ENCODE data around the gene PLEK.
"Not testable (repeated sequence)": the region's sequence is repeated elsewhere in the genome, so short reads cannot be mapped to it uniquely, and the experiment has no call there.

Gene PLEK

DNA sequence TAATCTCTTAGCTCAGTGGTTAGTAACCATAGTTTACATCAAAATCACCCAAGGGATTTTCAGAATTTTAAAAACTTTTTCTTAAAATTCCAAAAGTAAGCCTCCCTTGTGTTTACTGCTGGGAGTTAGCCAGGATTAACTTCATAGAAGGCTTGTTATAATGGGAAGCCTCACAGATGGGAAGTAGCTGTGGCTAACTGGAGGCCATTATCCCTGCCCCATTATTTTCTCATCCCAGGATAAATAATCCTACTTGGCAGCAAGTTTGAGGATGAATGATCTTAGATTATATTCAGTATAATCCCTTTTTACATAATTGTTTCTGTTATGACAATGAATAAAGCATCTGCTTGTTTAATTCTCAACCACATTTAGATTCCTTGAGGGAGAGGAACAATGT is 25.5 kb downstream of the PLEK start:
- POLR2A ChIA-PET, result interaction anchor here (0.9 kb wide), 1 partner anchor 13 kb away, joined by 3 read pairs; no protein-coding TSS in a partner anchor

DNA sequence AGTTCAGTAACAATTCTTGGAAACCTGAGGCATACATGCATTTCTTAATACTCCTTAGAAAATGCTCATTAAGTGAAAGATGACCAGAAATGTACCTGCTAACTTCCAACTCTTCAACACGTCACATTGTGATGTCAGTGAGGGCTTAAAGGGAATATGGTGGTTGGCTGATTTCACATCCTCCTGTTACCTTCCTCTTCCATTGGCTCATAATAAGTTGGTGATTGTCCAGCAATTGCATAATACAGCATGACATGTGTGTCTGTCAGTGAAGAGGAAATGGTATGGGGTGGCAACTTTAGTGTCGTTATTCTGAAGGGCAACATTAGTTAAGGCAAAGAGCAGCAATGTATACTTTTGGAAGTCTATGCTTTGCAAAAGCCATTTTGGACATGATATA is 26.0 kb downstream of the PLEK start:
- POLR2A ChIA-PET, result no interaction called here
- TF ChIP-seq, protein P1, sequence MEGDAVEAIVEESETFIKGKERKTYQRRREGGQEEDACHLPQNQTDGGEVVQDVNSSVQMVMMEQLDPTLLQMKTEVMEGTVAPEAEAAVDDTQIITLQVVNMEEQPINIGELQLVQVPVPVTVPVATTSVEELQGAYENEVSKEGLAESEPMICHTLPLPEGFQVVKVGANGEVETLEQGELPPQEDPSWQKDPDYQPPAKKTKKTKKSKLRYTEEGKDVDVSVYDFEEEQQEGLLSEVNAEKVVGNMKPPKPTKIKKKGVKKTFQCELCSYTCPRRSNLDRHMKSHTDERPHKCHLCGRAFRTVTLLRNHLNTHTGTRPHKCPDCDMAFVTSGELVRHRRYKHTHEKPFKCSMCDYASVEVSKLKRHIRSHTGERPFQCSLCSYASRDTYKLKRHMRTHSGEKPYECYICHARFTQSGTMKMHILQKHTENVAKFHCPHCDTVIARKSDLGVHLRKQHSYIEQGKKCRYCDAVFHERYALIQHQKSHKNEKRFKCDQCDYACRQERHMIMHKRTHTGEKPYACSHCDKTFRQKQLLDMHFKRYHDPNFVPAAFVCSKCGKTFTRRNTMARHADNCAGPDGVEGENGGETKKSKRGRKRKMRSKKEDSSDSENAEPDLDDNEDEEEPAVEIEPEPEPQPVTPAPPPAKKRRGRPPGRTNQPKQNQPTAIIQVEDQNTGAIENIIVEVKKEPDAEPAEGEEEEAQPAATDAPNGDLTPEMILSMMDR (IDR thresholded peaks at IDR 0.05; ENCODE audit: control extremely low read depth, extremely low read depth, low read depth, missing control alignments), result no peak
- no peak for DNase-seq (ENCODE audit: extremely low spot score)
- CTCF ChIA-PET, result interaction anchor here (1.2 to 3.8 kb wide), 6 partner anchors 9 to 51 kb away, joined by 3 to 11 read pairs (median 4); no protein-coding TSS in a partner anchor

More for the DNA sequence above, 25.5 kb downstream of the PLEK start:
- no peak for DNase-seq (ENCODE audit: extremely low spot score)
- TF ChIP-seq, protein P1 (IDR thresholded peaks at IDR 0.05; ENCODE audit: control extremely low read depth, extremely low read depth, low read depth, missing control alignments), result no peak
- CTCF ChIA-PET, result interaction anchor here (0.7 to 3.8 kb wide), 9 partner anchors 9 to 51 kb away, joined by 3 to 11 read pairs (median 4); no protein-coding TSS in a partner anchor

DNA sequence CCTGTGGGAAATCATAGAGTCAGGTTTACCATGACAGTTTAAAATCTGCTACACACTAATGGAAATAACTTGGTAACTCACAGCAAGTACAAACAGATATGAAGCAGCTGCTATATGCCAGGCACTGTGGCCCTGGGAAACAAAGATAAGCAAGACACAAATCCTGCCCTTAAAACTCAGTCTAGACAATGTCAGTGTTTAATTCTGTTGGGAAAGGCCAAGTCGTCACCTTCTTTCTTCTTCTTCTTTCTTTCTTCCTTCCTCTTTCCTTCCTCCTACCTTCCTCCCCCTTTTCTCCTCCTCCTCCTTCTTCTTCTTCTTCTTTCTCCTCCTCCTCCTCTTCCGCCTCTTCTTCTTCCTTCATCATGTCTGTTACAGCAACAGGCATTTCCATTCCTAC is 26.8 kb downstream of the PLEK start:
- CTCF ChIA-PET, result interaction anchor here (1.0 to 1.3 kb wide), 2 partner anchors 22 to 24 kb away, joined by 3 read pairs; no protein-coding TSS in a partner anchor

DNA sequence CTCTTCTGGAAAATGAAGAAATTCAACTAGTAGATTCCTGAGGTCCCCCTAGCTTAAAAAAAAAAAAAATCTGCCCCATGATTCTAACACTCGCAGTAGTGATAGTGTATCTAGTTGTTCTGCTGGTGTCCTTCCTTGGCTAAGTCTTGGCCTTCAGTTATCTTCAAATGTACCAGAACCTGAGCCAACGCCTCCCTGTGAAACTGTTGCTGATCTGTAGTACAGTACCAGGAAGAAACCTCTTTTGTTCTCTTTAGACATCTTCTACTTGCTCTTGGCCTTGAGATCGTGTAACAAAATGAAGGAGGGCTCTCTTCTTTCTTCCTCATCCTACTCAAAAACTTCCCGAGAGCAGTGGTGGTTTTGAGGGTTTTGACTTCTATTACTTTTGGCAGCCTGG is 31.0 kb downstream of the PLEK start:
- DNase-seq (ENCODE audit: extremely low spot score), result no peak
- POLR2A ChIA-PET, result no interaction called here
- CTCF ChIA-PET, result interaction anchor here (0.7 to 1.1 kb wide), 2 partner anchors 19 to 76 kb away, joined by 3 to 4 read pairs; partner anchors contain the start of gene CNRIP1
- TF ChIP-seq, protein P1 (IDR thresholded peaks at IDR 0.05; ENCODE audit: control extremely low read depth, extremely low read depth, low read depth, missing control alignments), result no peak

More for the DNA sequence above, 26.8 kb downstream of the PLEK start:
- POLR2A ChIA-PET, result no interaction called here
- TF ChIP-seq, protein P1 (IDR thresholded peaks at IDR 0.05; ENCODE audit: control extremely low read depth, extremely low read depth, low read depth, missing control alignments), result no peak
- DNase-seq (ENCODE audit: extremely low spot score), result no peak

DNA sequence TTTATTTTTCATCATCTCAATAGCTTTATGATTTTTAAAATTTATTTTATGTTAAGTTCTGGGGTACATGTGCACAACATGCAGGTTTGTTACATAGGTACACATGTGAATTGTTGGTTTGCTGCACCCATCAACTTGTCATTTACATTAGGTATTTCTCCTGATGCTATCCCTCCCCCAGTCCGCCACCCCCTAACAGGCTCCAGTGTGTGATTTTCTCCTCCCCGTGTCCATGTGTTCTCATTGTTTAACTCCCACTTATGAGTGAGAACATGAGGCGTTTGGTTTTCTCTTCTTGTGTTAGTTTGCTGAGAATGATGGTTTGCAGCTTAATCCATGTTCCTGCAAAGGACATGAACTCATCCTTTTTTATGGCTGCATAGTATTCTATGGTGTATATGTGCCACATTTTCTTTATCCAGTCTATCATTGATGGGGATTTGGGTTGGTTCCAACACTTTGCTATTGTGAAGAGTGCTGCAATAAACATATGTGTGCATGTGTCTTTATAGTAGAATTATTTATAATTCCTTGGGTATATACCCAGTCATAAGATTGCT is 32.7 kb downstream of the PLEK start:
- CTCF ChIA-PET; DNase-seq (ENCODE audit: extremely low spot score); POLR2A ChIA-PET: not testable (repeated sequence)

DNA sequence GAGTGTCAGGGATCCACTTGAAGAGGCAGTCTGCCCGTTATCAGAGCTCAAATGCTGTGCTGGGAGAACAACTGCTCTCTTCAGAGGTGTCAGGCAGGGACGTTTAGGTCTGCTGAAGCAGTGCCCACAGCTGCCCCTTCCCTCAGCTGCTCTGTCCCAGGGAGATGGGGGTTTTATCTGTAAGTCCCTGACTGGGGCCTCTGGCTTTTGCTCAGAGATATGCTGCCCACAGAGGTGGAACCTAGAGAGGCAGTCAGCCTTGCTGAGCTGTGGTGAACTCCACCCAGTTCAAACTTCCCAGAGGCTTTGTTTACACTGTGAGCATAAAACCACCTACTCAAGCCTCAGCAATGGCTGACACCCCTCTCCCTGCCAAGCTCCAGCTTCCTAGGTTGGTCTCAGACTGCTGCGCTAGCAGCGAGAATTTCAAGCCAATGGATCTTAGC is 38.1 kb downstream of the PLEK start:
- ChIA-PET POLR2A (interaction anchor here (1.1 to 1.2 kb wide), 3 partner anchors 10 to 36 kb away, joined by 3 read pairs; no protein-coding TSS in a partner anchor), CTCF (interaction anchor here (0.9 to 2.9 kb wide), 11 partner anchors 10 to 45 kb away, joined by 3 to 12 read pairs (median 4); no protein-coding TSS in a partner anchor)
- DNase-seq (ENCODE audit: extremely low spot score), result no peak
- TF ChIP-seq, protein P1 (IDR thresholded peaks at IDR 0.05; ENCODE audit: control extremely low read depth, extremely low read depth, low read depth, missing control alignments), result no peak

DNA sequence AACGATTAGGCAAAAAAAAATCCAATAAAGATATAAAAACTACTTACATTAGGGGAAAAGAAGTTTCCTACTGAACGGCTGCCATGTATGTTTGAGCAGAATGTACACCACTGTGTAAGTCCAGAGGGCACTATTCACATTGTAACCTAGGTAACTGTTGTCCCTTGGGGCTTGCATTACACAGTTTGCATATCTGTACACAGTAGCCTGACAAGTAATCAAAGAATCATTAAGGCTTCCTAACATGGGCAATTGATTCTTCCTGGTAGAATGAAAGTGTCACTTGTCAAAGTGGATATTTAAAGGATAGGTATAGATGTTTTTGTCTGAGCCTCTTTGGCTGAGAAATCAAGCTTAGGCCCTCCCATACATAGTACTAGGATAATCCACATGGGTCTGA is 39.1 kb downstream of the PLEK start:
- no peak for DNase-seq (ENCODE audit: extremely low spot score)
- CTCF ChIA-PET, result interaction anchor here (1.1 to 2.9 kb wide), 7 partner anchors 10 to 46 kb away, joined by 3 to 12 read pairs (median 6); no protein-coding TSS in a partner anchor
- TF ChIP-seq, protein P1 (IDR thresholded peaks at IDR 0.05; ENCODE audit: control extremely low read depth, extremely low read depth, low read depth, missing control alignments), result no peak
- POLR2A ChIA-PET, result no interaction called here

All from GM10248 (cell line).